OCI-LY7 (cell line): ENCODE measurements around the gene SGPL1.

Source experiments
- CTCF ChIP-seq: fragments of 200-600 bp; sonication (generic); conservative IDR thresholded peaks from 2 replicates; pipeline ENCODE4 v1.5.1; 2014; ENCODE audit warnings: mild to moderate bottlenecking, antibody characterized with exemption, low read length, moderate library complexity, mixed read lengths
- EZH2phosphoT487 ChIP-seq: fragments of 200-600 bp; sonication (generic); IDR thresholded peaks from 2 replicates; pipeline ENCODE4 v1.6.1; 2018; ENCODE audit warnings: low read depth, borderline replicate concordance, mild to moderate bottlenecking, mixed run types, antibody characterized with exemption, low read length, moderate library complexity, mixed read lengths

GRCh38 chr10:70782086-70782745, 33.5 kb upstream of the SGPL1 start:
- TF ChIP-seq CTCF: no peak
- TF ChIP-seq EZH2phosphoT487: no peak
